GM20000 (cell line): Measurements from ENCODE around the gene C1orf74.

Source experiments
- DNase-seq: peaks from one replicate; pipeline ENCODE4 v3.0.0; 2012; ENCODE audit warnings: low spot score
- TF ChIP-seq, protein P1 (sequence below): IDR thresholded peaks from 2 replicates; pipeline ENCODE4 v1.5.1; 2012; ENCODE audit warnings: mild to moderate bottlenecking, control low read depth; ENCODE audit errors: extremely low read depth, missing control alignments

Gene C1orf74

DNA sequence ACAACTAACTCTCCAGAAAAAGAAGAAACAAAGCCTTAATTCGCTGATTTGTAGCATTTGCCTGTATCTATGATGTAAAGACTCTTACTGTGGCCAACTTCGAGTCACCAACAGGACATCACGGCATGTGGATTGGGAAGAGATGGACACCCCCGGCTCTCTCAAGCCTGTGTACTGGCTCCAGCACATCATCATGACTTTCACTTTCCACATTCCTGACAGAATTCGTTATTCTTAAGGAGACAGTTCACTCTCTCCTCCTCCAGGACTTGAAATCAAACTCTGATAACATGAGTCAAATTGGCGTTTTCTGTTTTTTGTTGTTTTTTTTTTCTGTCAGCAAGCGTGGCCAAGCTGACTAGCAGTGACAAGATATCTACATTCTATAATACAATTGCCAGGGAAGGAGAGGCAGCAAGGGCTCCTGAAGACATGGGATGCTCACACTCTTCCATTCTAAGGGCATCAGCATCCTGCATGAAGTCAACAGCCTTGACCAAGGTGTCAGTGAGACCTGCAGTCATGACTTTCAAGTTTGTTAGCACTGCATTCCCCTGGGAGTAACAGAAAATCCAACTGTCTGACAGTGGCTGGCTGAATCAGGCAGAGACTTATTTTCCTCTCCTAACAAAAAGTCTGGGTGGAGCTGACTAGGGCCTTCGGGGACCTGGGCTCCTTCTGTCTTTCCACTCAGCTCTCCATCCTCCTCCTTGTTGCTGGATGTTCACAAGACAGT is 41.8 kb downstream of the C1orf74 start:
- DNase-seq, result no peak
- TF ChIP-seq, protein P1, sequence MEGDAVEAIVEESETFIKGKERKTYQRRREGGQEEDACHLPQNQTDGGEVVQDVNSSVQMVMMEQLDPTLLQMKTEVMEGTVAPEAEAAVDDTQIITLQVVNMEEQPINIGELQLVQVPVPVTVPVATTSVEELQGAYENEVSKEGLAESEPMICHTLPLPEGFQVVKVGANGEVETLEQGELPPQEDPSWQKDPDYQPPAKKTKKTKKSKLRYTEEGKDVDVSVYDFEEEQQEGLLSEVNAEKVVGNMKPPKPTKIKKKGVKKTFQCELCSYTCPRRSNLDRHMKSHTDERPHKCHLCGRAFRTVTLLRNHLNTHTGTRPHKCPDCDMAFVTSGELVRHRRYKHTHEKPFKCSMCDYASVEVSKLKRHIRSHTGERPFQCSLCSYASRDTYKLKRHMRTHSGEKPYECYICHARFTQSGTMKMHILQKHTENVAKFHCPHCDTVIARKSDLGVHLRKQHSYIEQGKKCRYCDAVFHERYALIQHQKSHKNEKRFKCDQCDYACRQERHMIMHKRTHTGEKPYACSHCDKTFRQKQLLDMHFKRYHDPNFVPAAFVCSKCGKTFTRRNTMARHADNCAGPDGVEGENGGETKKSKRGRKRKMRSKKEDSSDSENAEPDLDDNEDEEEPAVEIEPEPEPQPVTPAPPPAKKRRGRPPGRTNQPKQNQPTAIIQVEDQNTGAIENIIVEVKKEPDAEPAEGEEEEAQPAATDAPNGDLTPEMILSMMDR, result no peak

DNA sequence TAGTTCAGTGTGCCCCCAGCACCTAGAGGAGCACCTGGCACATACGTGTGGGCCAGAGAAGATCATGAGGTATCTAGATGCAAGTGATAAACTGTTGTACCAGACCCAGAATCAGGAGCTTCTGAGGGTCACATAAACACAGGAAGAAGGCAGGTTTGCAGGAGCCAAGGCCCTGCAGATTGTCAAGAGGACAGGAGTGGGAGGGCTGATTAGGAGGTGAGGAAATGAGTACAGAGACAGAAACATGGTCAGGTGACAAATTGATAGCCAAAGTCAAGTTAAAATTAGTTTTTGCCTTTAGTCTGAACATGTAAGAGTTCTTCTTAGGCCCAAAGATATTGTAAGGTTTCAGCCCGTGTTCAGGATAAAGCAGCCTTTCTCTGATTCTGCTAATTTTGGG is 42.5 kb downstream of the C1orf74 start:
- DNase-seq, result no peak
- TF ChIP-seq, protein P1, result no peak

GRCh38 chr1:209741193-209741592 is 43.2 kb downstream of the C1orf74 start:
- no peak for DNase-seq
- TF ChIP-seq, protein P1, result no peak

GRCh38 chr1:209738270-209738669 is 46.1 kb downstream of the C1orf74 start:
- TF ChIP-seq, protein P1, result no peak
- no peak for DNase-seq

GRCh38 chr1:209737118-209737505 is 47.2 kb downstream of the C1orf74 start:
- TF ChIP-seq, protein P1, result no peak
- DNase-seq, result no peak

GRCh38 chr1:209736490-209737117 is 47.8 kb downstream of the C1orf74 start:
- TF ChIP-seq, protein P1, result no peak
- DNase-seq, result no peak

DNA sequence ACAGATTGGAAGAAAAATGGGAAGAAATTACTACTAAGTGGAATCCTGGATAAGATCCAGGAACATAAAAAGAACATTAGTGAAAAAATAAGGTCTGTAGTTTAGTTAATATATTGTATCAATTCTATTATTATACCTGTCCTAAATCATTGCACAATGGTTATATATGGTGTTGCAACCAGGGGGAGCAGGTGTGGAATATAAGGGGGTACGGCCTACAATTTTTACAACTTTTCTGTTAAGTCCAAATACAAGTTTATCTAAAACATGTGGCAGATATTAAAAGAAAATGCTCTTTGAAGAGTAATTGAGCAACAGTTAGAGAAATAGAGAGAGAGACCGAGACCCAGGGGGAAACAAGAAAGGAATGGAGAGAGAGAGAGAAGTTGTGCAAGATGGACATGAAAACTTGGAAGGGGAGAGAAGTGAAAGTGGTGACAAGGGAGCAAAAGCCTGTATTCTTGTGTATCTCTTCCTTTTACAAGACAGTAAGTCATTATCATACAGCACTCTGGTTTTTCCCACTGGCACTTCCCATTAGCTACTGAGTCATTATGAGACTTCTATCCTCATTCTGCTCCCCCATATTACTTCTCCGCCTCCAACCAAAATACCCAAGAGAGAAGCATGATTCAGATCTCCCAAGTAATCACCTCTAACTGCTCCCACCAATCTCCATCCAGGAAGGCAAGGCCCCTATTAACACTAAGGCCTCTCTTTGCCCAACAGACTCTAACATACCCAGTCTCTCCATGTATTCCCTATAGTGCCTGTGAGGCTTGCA is 50.8 kb downstream of the C1orf74 start:
- no peak for DNase-seq
- TF ChIP-seq, protein P1, result no peak
